A549 (cell line): ENCODE results near the gene ZNF300. TPM values are rescaled to one million over a fixed set of nuclear protein-coding genes. Genes with fewer than 3 reads are reported as not detected.

Experiments used
- ATAC-seq, 2 experiments: fragments of 200-7000 bp in 1 of 2; fragments of >200 bp in 1 of 2; cut with Nextera tagmentation in 1 of 2; cut with Tn5 transposase in 1 of 2; 3 replicates each; pipeline versions ENCODE4 v1.8.0 to v1.9.1; 2018 to 2020; ENCODE audit warnings: mild to moderate bottlenecking in 1 of 2, moderate library complexity in 1 of 2
- CTCF ChIA-PET: fragments of 300-600 bp; sonication (Branson Sonifier 250); formaldehyde crosslinking; extraction: SDS; loops from one replicate; lab custom pipeline; 2021; ENCODE audit warnings: antibody characterized with exemption, inconsistent platforms; lab: Yijun Ruan, JAX
- POLR2A ChIA-PET: fragments of 350-600 bp; formaldehyde crosslinking; extraction: SDS; loops from one replicate; lab custom pipeline; 2021; ENCODE audit warnings: antibody characterized with exemption, inconsistent platforms; lab: Yijun Ruan, JAX
- DNase-seq, 2 experiments: peaks; one replicate each; pipeline versions ENCODE4 v3.0.0 to v3.0.0-alpha.2; 2011 to 2016; ENCODE audit warnings: low read depth in 1 of 2, low spot score in 1 of 2
- FAIRE-seq: peaks from 2 replicates; lab custom pipeline; 2011; peaks lifted over from hg19 to GRCh38; lab: Jason Lieb, UNC
- H3K27ac ChIP-seq, 2 experiments: fragments of >200 bp; sonication (Bioruptor Twin); formaldehyde crosslinking; 3 replicates each; pipeline ENCODE4 v1.5.1; 2016 to 2017
- H3K4me1 ChIP-seq: fragments of >200 bp; sonication (Bioruptor Twin); formaldehyde crosslinking; 3 replicates; pipeline ENCODE4 v1.6.1; 2016
- H3K4me2 ChIP-seq: fragments of >200 bp; sonication (Bioruptor Twin); formaldehyde crosslinking; 3 replicates; pipeline ENCODE4 v1.6.1; 2016
- H3K4me3 ChIP-seq: fragments of >200 bp; sonication (Bioruptor Twin); formaldehyde crosslinking; 3 replicates; pipeline ENCODE4 v1.5.1; 2016
- H3K9me3 ChIP-seq: fragments of >200 bp; sonication (Bioruptor Twin); formaldehyde crosslinking; 3 replicates; pipeline ENCODE4 v1.6.1; 2016
- ATOH8 ChIP-seq: fragments of 250-450 bp; sonication (Bioruptor Pico); IDR thresholded peaks from 2 replicates; pipeline ENCODE4 v1.5.0; 2020; ENCODE audit warnings: low read depth, mild to moderate bottlenecking, moderate library complexity
- BCL3 ChIP-seq: fragments of >200 bp; sonication (Bioruptor Twin); formaldehyde crosslinking; IDR thresholded peaks from 3 replicates; pipeline ENCODE4 v1.6.1; 2016
- BHLHE40 ChIP-seq: IDR thresholded peaks from 2 replicates; pipeline ENCODE4 v1.6.1; 2012; ENCODE audit warnings: low read depth, low read length, inconsistent platforms
- CBX8 ChIP-seq: fragments of 200-600 bp; sonication (generic); IDR thresholded peaks from 2 replicates; pipeline ENCODE4 v1.6.1; 2016
- EHMT2 ChIP-seq: fragments of 200-600 bp; sonication (generic); IDR thresholded peaks from 2 replicates; pipeline ENCODE4 v1.6.1; 2016; ENCODE audit warnings: antibody characterized with exemption, low read depth, mild to moderate bottlenecking, moderate library complexity
- EP300 ChIP-seq, 2 experiments: fragments of >200 bp; sonication (Bioruptor Twin); formaldehyde crosslinking; IDR thresholded peaks; 2 replicates in 1 of 2; 3 replicates in 1 of 2; pipeline ENCODE4 v1.6.1; 2016 to 2017
- FOSB ChIP-seq: fragments of 250-450 bp; sonication (Bioruptor Pico); IDR thresholded peaks from 2 replicates; pipeline ENCODE4 v1.5.0; 2020; ENCODE audit warnings: mild to moderate bottlenecking, moderate library complexity
- FOSL2 ChIP-seq, 2 experiments: fragments of 450-650 bp in 1 of 2; fragments of >200 bp in 1 of 2; sonication (Bioruptor Twin) in 1 of 2; formaldehyde crosslinking; IDR thresholded peaks; 2 replicates each; pipeline versions ENCODE4 v1.5.0 to v1.6.1; 2016 to 2020; ENCODE audit warnings: mild to moderate bottlenecking in 1 of 2, moderate library complexity in 1 of 2
- FOXS1 ChIP-seq: fragments of 250-450 bp; sonication (Bioruptor Pico); IDR thresholded peaks from 2 replicates; pipeline ENCODE4 v1.5.0; 2020; ENCODE audit warnings: mild to moderate bottlenecking, moderate library complexity
- HES2 ChIP-seq: fragments of >200 bp; sonication (Bioruptor Twin); formaldehyde crosslinking; IDR thresholded peaks from 2 replicates; pipeline ENCODE4 v1.6.1; 2016
- HOXA7 ChIP-seq: fragments of 250-450 bp; sonication (Bioruptor Pico); IDR thresholded peaks from 2 replicates; pipeline ENCODE4 v1.5.0; 2020; ENCODE audit warnings: mild to moderate bottlenecking, moderate library complexity
- JUNB ChIP-seq: fragments of >200 bp; sonication (Bioruptor Twin); formaldehyde crosslinking; IDR thresholded peaks from 2 replicates; pipeline ENCODE4 v1.6.1; 2016
- MAX ChIP-seq: IDR thresholded peaks from 2 replicates; pipeline ENCODE4 v1.6.1; 2012
- MAZ ChIP-seq: fragments of 150-350 bp; IDR thresholded peaks from 2 replicates; pipeline ENCODE4 v1.6.1; 2014; ENCODE audit warnings: antibody characterized with exemption, low read depth, low read length, borderline replicate concordance
- NFE2L2 ChIP-seq: fragments of 150-350 bp; conservative IDR thresholded peaks from 2 replicates; pipeline ENCODE4 v1.6.1; 2014; ENCODE audit warnings: low read length
- NPAS2 ChIP-seq: fragments of 250-450 bp; sonication (Bioruptor Pico); IDR thresholded peaks from 2 replicates; pipeline ENCODE4 v1.8.0; 2022; ENCODE audit warnings: mild to moderate bottlenecking, moderate library complexity, borderline replicate concordance
- NR3C1 ChIP-seq: fragments of >200 bp; sonication (Bioruptor Twin); formaldehyde crosslinking; IDR thresholded peaks from 3 replicates; pipeline ENCODE4 v1.6.1; 2017
- PHF8 ChIP-seq: fragments of 200-600 bp; sonication (generic); IDR thresholded peaks from 2 replicates; pipeline ENCODE4 v1.6.1; 2016; ENCODE audit warnings: low read depth, mild to moderate bottlenecking, antibody characterized with exemption, moderate library complexity, borderline replicate concordance
- POLR2A ChIP-seq: IDR thresholded peaks from 2 replicates; pipeline ENCODE4 v1.6.1; 2012; ENCODE audit warnings: mild to moderate bottlenecking, low read length
- RAD21 ChIP-seq, 2 experiments: fragments of >200 bp in 1 of 2; sonication (Bioruptor Twin) in 1 of 2; formaldehyde crosslinking in 1 of 2; IDR thresholded peaks in 1 of 2; conservative IDR thresholded peaks in 1 of 2; 2 replicates in 1 of 2; 3 replicates in 1 of 2; pipeline ENCODE4 v1.6.1; 2012 to 2018; ENCODE audit warnings: inconsistent platforms in 1 of 2
- RARB ChIP-seq: fragments of 250-450 bp; sonication (Bioruptor Pico); IDR thresholded peaks from 2 replicates; pipeline ENCODE4 v1.8.0; 2021; ENCODE audit warnings: mild to moderate bottlenecking, moderate library complexity
- RNF2 ChIP-seq: fragments of 200-600 bp; sonication (generic); IDR thresholded peaks from 2 replicates; pipeline ENCODE4 v1.6.1; 2016; ENCODE audit warnings: low read depth, mild to moderate bottlenecking, antibody characterized with exemption, moderate library complexity, borderline replicate concordance
- SMC3 ChIP-seq: fragments of >200 bp; sonication (Bioruptor Twin); formaldehyde crosslinking; IDR thresholded peaks from 3 replicates; pipeline ENCODE4 v1.6.1; 2018; ENCODE audit warnings: inconsistent platforms
- TP53 ChIP-seq: fragments of 250-450 bp; sonication (Bioruptor Pico); IDR thresholded peaks from 2 replicates; pipeline ENCODE4 v1.5.0; 2021; ENCODE audit warnings: mild to moderate bottlenecking, moderate library complexity
- ZC3H11A ChIP-seq: fragments of 450-650 bp; IDR thresholded peaks from 2 replicates; pipeline ENCODE4 v1.6.1; 2014; ENCODE audit warnings: antibody characterized with exemption, mild to moderate bottlenecking
- ZFP36 ChIP-seq: fragments of 450-650 bp; IDR thresholded peaks from 2 replicates; pipeline ENCODE4 v1.6.1; 2014; ENCODE audit warnings: borderline replicate concordance; ENCODE audit not compliant: partially characterized antibody
- ZNF302 ChIP-seq: fragments of 250-450 bp; sonication (Bioruptor Pico); IDR thresholded peaks from 2 replicates; pipeline ENCODE4 v1.9.0; 2021; ENCODE audit warnings: inconsistent platforms, mild to moderate bottlenecking, moderate library complexity
- WGBS: methylation state at CpG from one replicate; pipeline ENCODE4 v1.1.6; 2017; ENCODE audit errors: missing lambda C conversion rate; 5-methylcytosine and 5-hydroxymethylcytosine counted together
- polyA plus RNA-seq, 4 experiments: library from polyadenylated mRNA; depleted of rRNA in 3 of 4; stranded (reverse); fragments of >200 nt; fragmentation: RNase III in 1 of 4; extraction: RNeasy Plus Mini Kit Qiagen cat#74134 plus additional on column Dnase treatment in 1 of 4; gene quantifications; 2 replicates in 3 of 4; 3 replicates in 1 of 4; pipeline ENCODE4 v1.2.3, GENCODE V29; 2011 to 2017

Gene ZNF300
- polyA plus RNA-seq, 2 of the 4 experiments (the other 2 are of a cell fraction), result 4.5 to 9.1 TPM

GRCh38 chr5:150904479-150905311, at the start of gene ZNF300 (continued):
- TF ChIP-seq FOSB (no peak; the same call in 1 of the 2 replicates), MAX (peak; percentile 85)

- Histone ChIP-seq H3K27ac (no peak overlapping the region), H3K9me3 (peaks cover 56% of the 10 kb centered on the region), H3K4me2 (no peak overlapping the region), H3K4me3 (no peak overlapping the region), H3K4me1 (no peaks in the 10 kb centered on the region)
- TF ChIP-seq ZFP36 (no peak), HOXA7 (CRISPR knock-in tag) (no peak)
- DNase-seq (no peak), FAIRE-seq (no peak), ATAC-seq (no peak)
- ChIA-PET CTCF (no interaction called here), POLR2A (no interaction called here)
- 2% methylated on average over 2 of the region's 2 CpGs for WGBS
These were observed 43.8 kb upstream of the ZNF300 start for GRCh38 chr5:150948539-150948938.

GRCh38 chr5:150946351-150946905, 41.6 kb upstream of the ZNF300 start:
- Histone ChIP-seq H3K27ac (no peak overlapping the region), H3K4me2 (no peak overlapping the region), H3K4me1 (no peaks in the 10 kb centered on the region), H3K4me3 (no peak overlapping the region), H3K9me3 (peaks cover 36% of the 10 kb centered on the region)
- WGBS, result 51% methylated on average over 34 of the region's 34 CpGs
- DNase-seq (no peak), ATAC-seq (no peak), FAIRE-seq (no peak)
- TF ChIP-seq ZNF302 (CRISPR knock-in tag) (no peak), MAZ (no peak), JUNB (no peak), RNF2 (no peak), MAX (no peak), ZC3H11A (no peak), NPAS2 (CRISPR knock-in tag) (no peak), BHLHE40 (no peak), NFE2L2 (no peak), TP53 (CRISPR knock-in tag) (no peak), FOXS1 (CRISPR knock-in tag) (no peak), ATOH8 (CRISPR knock-in tag) (no peak), POLR2A (no peak), RAD21 (conservative IDR thresholded peaks at IDR 0.05 in 1 of 2, IDR thresholded peaks at IDR 0.05 in 1 of 2) (no peak), EP300 (IDR thresholded peaks at IDR 0.05) (no peak)
- ChIA-PET POLR2A (no interaction called here), CTCF (no interaction called here)

- no peak overlapping the region for H3K27ac ChIP-seq
- FAIRE-seq (no peak), ATAC-seq (no peak), DNase-seq (no peak)
- CTCF ChIA-PET, result no interaction called here
- no peak overlapping the region for H3K4me3 ChIP-seq
- no peaks in the 10 kb centered on the region for H3K4me1 ChIP-seq
- peaks cover 34% of the 10 kb centered on the region for H3K9me3 ChIP-seq
- no peak overlapping the region for H3K4me2 ChIP-seq
- 24% methylated on average over 5 of the region's 5 CpGs for WGBS
- POLR2A ChIA-PET, result no interaction called here
- TF ChIP-seq EP300 (IDR thresholded peaks at IDR 0.05) (no peak), ZFP36 (no peak), NR3C1 (no peak), ZC3H11A (no peak), BHLHE40 (no peak), HES2 (no peak), PHF8 (no peak), RARB (no peak), SMC3 (no peak), JUNB (no peak), ATOH8 (CRISPR knock-in tag) (no peak), MAX (no peak), EHMT2 (no peak), FOSL2 (IDR thresholded peaks at IDR 0.05) (no peak), FOSL2 (CRISPR knock-in tag; IDR thresholded peaks at IDR 0.05) (no peak), BCL3 (no peak), NFE2L2 (no peak), CBX8 (no peak)
These were observed 41.2 kb upstream of the ZNF300 start for GRCh38 chr5:150945947-150946346.
